K562 (cell line): ENCODE measurements around the gene TPGS1. TPM values are rescaled to one million over a fixed set of nuclear protein-coding genes. Genes with fewer than 3 reads are reported as not detected.

Experiments used
- CBFB ChIP-seq: sonication (generic); formaldehyde crosslinking; IDR thresholded peaks from 2 replicates; pipeline ENCODE4 v1.4.0; 2020; ENCODE audit warnings: mild to moderate bottlenecking, missing genetic modification reagents
- CBX1 ChIP-seq: sonication (generic); IDR thresholded peaks from 2 replicates; pipeline ENCODE4 v1.6.1; 2016; ENCODE audit warnings: antibody characterized with exemption, low read depth, mild to moderate bottlenecking
- E2F4 ChIP-seq: sonication (generic); formaldehyde crosslinking; IDR thresholded peaks from 2 replicates; pipeline ENCODE4 v1.8.0; 2022; ENCODE audit warnings: mild to moderate bottlenecking, low read depth, missing genetic modification reagents
- GABPA ChIP-seq: fragments of 200-800 bp; sonication (Bioruptor generic); conservative IDR thresholded peaks from 2 replicates; pipeline ENCODE4 v1.6.1; 2016; ENCODE audit warnings: low read depth, missing genetic modification characterization, missing compliant biosample characterization
- HDAC2 ChIP-seq: fragments of 450-650 bp; IDR thresholded peaks from 2 replicates; pipeline ENCODE4 v1.6.1; 2016; ENCODE audit warnings: mild to moderate bottlenecking
- JUN ChIP-seq, 2 experiments: sonication (generic) in 1 of 2; formaldehyde crosslinking in 1 of 2; IDR thresholded peaks; 2 replicates each; pipeline versions ENCODE4 v1.6.1 to v1.8.0; 2012 to 2022; ENCODE audit warnings: borderline replicate concordance in 2 of 2, mild to moderate bottlenecking in 2 of 2, improper control_type of control experiment in 1 of 2, low read depth in 1 of 2, low read length in 1 of 2, missing genetic modification reagents in 1 of 2
- LEF1 ChIP-seq: fragments of 450-650 bp; IDR thresholded peaks from 2 replicates; pipeline ENCODE4 v1.6.1; 2016; ENCODE audit warnings: mild to moderate bottlenecking
- MAFG ChIP-seq: fragments of 450-650 bp; conservative IDR thresholded peaks from 2 replicates; pipeline ENCODE4 v1.6.1; 2016; ENCODE audit warnings: missing genetic modification characterization, missing compliant biosample characterization
- MXI1 ChIP-seq: IDR thresholded peaks from 2 replicates; pipeline ENCODE4 v1.6.1; 2011; ENCODE audit warnings: low read depth, mild to moderate bottlenecking, improper control_type of control experiment, low read length
- NKRF ChIP-seq: fragments of 450-650 bp; IDR thresholded peaks from 2 replicates; pipeline ENCODE4 v1.6.1; 2016; ENCODE audit warnings: borderline replicate concordance
- PHTF2 ChIP-seq: fragments of 250-450 bp; sonication (Bioruptor Pico); IDR thresholded peaks from 2 replicates; pipeline ENCODE4 v1.5.0; 2021; ENCODE audit warnings: mild to moderate bottlenecking
- SAFB ChIP-seq: fragments of 200-400 bp; formaldehyde crosslinking; IDR thresholded peaks from 2 replicates; pipeline ENCODE4 v1.6.1; 2017; ENCODE audit warnings: low read depth, low read length, borderline replicate concordance
- SIN3A ChIP-seq, 2 experiments: fragments of 150-350 bp in 1 of 2; IDR thresholded peaks; 2 replicates each; pipeline ENCODE4 v1.6.1; 2011 to 2016; ENCODE audit warnings: borderline replicate concordance in 2 of 2, low read depth in 2 of 2, low read length in 2 of 2, mild to moderate bottlenecking in 2 of 2, moderate library complexity in 2 of 2; ENCODE audit not compliant: control insufficient read depth in 1 of 2
- TFAP4 ChIP-seq: sonication (generic); formaldehyde crosslinking; IDR thresholded peaks from 2 replicates; pipeline ENCODE4 v1.8.0; 2022; ENCODE audit warnings: missing genetic modification reagents, mild to moderate bottlenecking, moderate library complexity, borderline replicate concordance
- TOE1 ChIP-seq, 2 experiments: fragments of 450-650 bp in 1 of 2; sonication (generic) in 1 of 2; formaldehyde crosslinking in 1 of 2; IDR thresholded peaks; 2 replicates each; pipeline versions ENCODE4 v1.7.1 to v1.8.0; 2016 to 2022; ENCODE audit warnings: borderline replicate concordance in 2 of 2, mild to moderate bottlenecking in 2 of 2, antibody characterized with exemption in 1 of 2, inconsistent platforms in 1 of 2, low read depth in 1 of 2, missing genetic modification reagents in 1 of 2, moderate library complexity in 1 of 2
- TRIM28 ChIP-seq: fragments of 450-650 bp; IDR thresholded peaks from 2 replicates; pipeline ENCODE4 v1.6.1; 2017
- U2AF1 ChIP-seq: fragments of 200-400 bp; formaldehyde crosslinking; optimal IDR thresholded peaks from 2 replicates; pipeline ENCODE3; 2017; ENCODE audit warnings: mild to moderate bottlenecking, low read depth, low read length, moderate library complexity
- ZFP91 ChIP-seq: sonication (generic); formaldehyde crosslinking; IDR thresholded peaks from 2 replicates; pipeline ENCODE4 v1.8.0; 2022; ENCODE audit warnings: mild to moderate bottlenecking, missing genetic modification reagents
- ZNF224 ChIP-seq: sonication (generic); formaldehyde crosslinking; IDR thresholded peaks from 2 replicates; pipeline ENCODE4 v1.8.0; 2022; ENCODE audit warnings: mild to moderate bottlenecking, missing genetic modification reagents
- polyA plus RNA-seq, 8 experiments: library from polyadenylated mRNA; depleted of rRNA in 4 of 8; stranded (reverse) in 5 of 8; unstranded in 3 of 8; fragments of >200 nt; fragmentation: Nextera tagmentation in 2 of 8; fragmentation: Illumina TruSeq in 1 of 8; extraction: Ambion mirVana in 2 of 8; extraction: Trizol in 1 of 8; gene quantifications; 2 replicates each; pipeline versions ENCODE4 v1.2.1 to v1.2.3, GENCODE V29; 2011 to 2014; ENCODE audit warnings: inconsistent platforms in 1 of 8, missing spikeins in 1 of 8
- total RNA-seq, 7 experiments: library from RNA; depleted of rRNA in 6 of 7; stranded (reverse); fragments of >200 nt in 6 of 7; fragmentation: Illumina TruSeq in 2 of 7; extraction: Trizol in 2 of 7; gene quantifications; 2 replicates each; pipeline versions ENCODE4 v1.2.1 to v1.2.3, GENCODE V29; 2011 to 2021; ENCODE audit warnings: low replicate concordance in 1 of 7

TPGS1 gene
- total and polyA plus RNA-seq, 9 of the 15 experiments (the other 6 are each of a cell fraction or from before 2014, with no cell fraction given), result 0.30 to 31.6 (median 1.2) TPM; not detected in 2

GRCh38 chr19:495402-496111 lies 11.7 kb upstream of the TPGS1 start (continued):
- TF ChIP-seq E2F4 (no peak), TRIM28 (peak; percentile 71; the same call in 1 of the 2 replicates), MXI1 (no peak), GABPA (tag) (no peak), MAFG (no peak), TOE1 (IDR thresholded peaks at IDR 0.05; ENCODE audit: borderline replicate concordance) (peak; percentile 47; the same call in 1 of the 2 replicates), TOE1 (CRISPR knock-in tag; IDR thresholded peaks at IDR 0.05; ENCODE audit: borderline replicate concordance, low read depth) (no peak), PHTF2 (CRISPR knock-in tag) (no peak), ZNF224 (CRISPR knock-in tag) (no peak), HDAC2 (peak; percentile 77; the same call in 1 of the 2 replicates), LEF1 (no peak), NKRF (0 out of 2 replicates have a peak, but pooled peaks have one; percentile 47), CBX1 (peak; percentile 97), TFAP4 (CRISPR knock-in tag) (peak; percentile 69; the same call in 1 of the 2 replicates), SIN3A (IDR thresholded peaks at IDR 0.05; ENCODE audit: borderline replicate concordance in 2 of 2, control insufficient read depth in 1 of 2, low read depth in 2 of 2, low read length in 2 of 2) (no peak), SAFB (no peak), ZFP91 (no peak), JUN (IDR thresholded peaks at IDR 0.05; ENCODE audit: borderline replicate concordance, low read depth, low read length) (no peak), JUN (CRISPR knock-in tag; IDR thresholded peaks at IDR 0.05; ENCODE audit: borderline replicate concordance) (no peak), CBFB (CRISPR knock-in tag) (0 out of 2 replicates have a peak, but pooled peaks have one; percentile 55), U2AF1 (no peak)
